HEK293 (cell line): ENCODE results near the gene TAMALIN.

Experiments used
- CTCF ChIA-PET: fragments of 350-600 bp; formaldehyde crosslinking; extraction: SDS; loops from one replicate; lab custom pipeline; 2021; ENCODE audit warnings: antibody characterized with exemption; lab: Yijun Ruan, JAX
- POLR2A ChIA-PET: fragments of 300-600 bp; formaldehyde crosslinking; extraction: SDS; loops from one replicate; lab custom pipeline; 2020; ENCODE audit warnings: antibody characterized with exemption, inconsistent platforms; lab: Yijun Ruan, JAX
- H3K27ac ChIP-seq: fragments of 200-500 bp; sonication (Bioruptor generic); 2 replicates; pipeline ENCODE4 v1.5.1; 2014; ENCODE audit warnings: low read depth, low read length, control low read depth, inconsistent platforms; ENCODE audit errors: extremely low read depth
- H3K36me3 ChIP-seq, 2 experiments: fragments of 200-500 bp in 1 of 2; sonication (Bioruptor generic) in 1 of 2; 1 replicate in 1 of 2; 2 replicates in 1 of 2; pipeline ENCODE4 v1.5.1; 2014 to 2017; ENCODE audit warnings: inconsistent platforms in 2 of 2, low read length in 2 of 2; ENCODE audit not compliant: control insufficient read depth in 2 of 2, insufficient read depth in 1 of 2
- H3K4me1 ChIP-seq: fragments of 200-500 bp; sonication (Bioruptor generic); 2 replicates; pipeline ENCODE4 v1.5.1; 2014; ENCODE audit warnings: mild to moderate bottlenecking, low read length, inconsistent platforms; ENCODE audit not compliant: control insufficient read depth, insufficient read depth
- H3K4me3 ChIP-seq: 2 replicates; pipeline ENCODE4 v1.5.1; 2011; ENCODE audit warnings: low read depth, mild to moderate bottlenecking, control low read depth, low read length, moderate library complexity
- H3K9me3 ChIP-seq: fragments of 200-500 bp; sonication (Bioruptor generic); 2 replicates; pipeline ENCODE4 v1.5.1; 2014; ENCODE audit warnings: low read depth, low read length, inconsistent platforms; ENCODE audit not compliant: control insufficient read depth, insufficient read depth
- IKZF3 ChIP-seq: fragments of 450-650 bp; IDR thresholded peaks from 2 replicates; pipeline ENCODE4 v1.5.0; 2018; ENCODE audit warnings: missing biosample characterization, mild to moderate bottlenecking, missing genetic modification characterization, moderate library complexity
- PRDM1 ChIP-seq: fragments of 450-650 bp; formaldehyde crosslinking; IDR thresholded peaks from 2 replicates; pipeline ENCODE4; 2016; ENCODE audit warnings: missing biosample characterization, missing genetic modification characterization
- SETDB1 ChIP-seq: IDR thresholded peaks from one replicate; pipeline ENCODE4 v1.6.1; 2017; ENCODE audit warnings: mild to moderate bottlenecking, low read length, moderate library complexity, mixed read lengths; ENCODE audit not compliant: insufficient read length
- SP2 ChIP-seq: fragments of 450-650 bp; formaldehyde crosslinking; IDR thresholded peaks from 2 replicates; pipeline ENCODE4 v1.5.1; 2016; ENCODE audit warnings: missing biosample characterization, missing genetic modification characterization
- TSHZ1 ChIP-seq: fragments of 450-650 bp; formaldehyde crosslinking; IDR thresholded peaks from 2 replicates; pipeline ENCODE4 v1.5.1; 2016; ENCODE audit warnings: missing biosample characterization, missing genetic modification characterization, borderline replicate concordance
- YY1 ChIP-seq: fragments of 450-650 bp; formaldehyde crosslinking; IDR thresholded peaks from 2 replicates; pipeline ENCODE4 v1.5.1; 2018; ENCODE audit warnings: missing biosample characterization, missing genetic modification characterization
- ZBTB1 ChIP-seq: fragments of 450-650 bp; formaldehyde crosslinking; IDR thresholded peaks from 2 replicates; pipeline ENCODE4 v1.5.1; 2016; ENCODE audit warnings: missing biosample characterization, missing genetic modification characterization
- ZBTB7A ChIP-seq: fragments of 450-650 bp; formaldehyde crosslinking; IDR thresholded peaks from 2 replicates; pipeline ENCODE4 v1.5.1; 2016; ENCODE audit warnings: low read depth, missing biosample characterization, missing genetic modification characterization
- ZNF324 ChIP-seq: fragments of 450-650 bp; formaldehyde crosslinking; IDR thresholded peaks from 2 replicates; pipeline ENCODE4 v1.5.1; 2016; ENCODE audit warnings: missing biosample characterization, missing genetic modification characterization
- ZNF501 ChIP-seq: fragments of 450-650 bp; formaldehyde crosslinking; IDR thresholded peaks from 2 replicates; pipeline ENCODE4 v1.5.1; 2016; ENCODE audit warnings: missing biosample characterization, missing genetic modification characterization
- ZNF596 ChIP-seq: fragments of 450-650 bp; IDR thresholded peaks from 2 replicates; pipeline ENCODE4 v1.5.0; 2018; ENCODE audit warnings: missing biosample characterization, mild to moderate bottlenecking, missing genetic modification characterization, moderate library complexity
- ZXDB ChIP-seq: fragments of 450-650 bp; formaldehyde crosslinking; IDR thresholded peaks from 2 replicates; pipeline ENCODE4 v1.5.1; 2016; ENCODE audit warnings: missing biosample characterization, missing genetic modification characterization
- TF ChIP-seq, protein P1 (sequence below): fragments of 450-650 bp; formaldehyde crosslinking; IDR thresholded peaks from 2 replicates; pipeline ENCODE4 v1.5.1; 2016; ENCODE audit warnings: missing biosample characterization, missing genetic modification characterization
- TF ChIP-seq, protein P2 (sequence below): fragments of 450-650 bp; formaldehyde crosslinking; IDR thresholded peaks from 2 replicates; pipeline ENCODE4 v1.5.1; 2016; ENCODE audit warnings: missing biosample characterization, missing genetic modification characterization
- TF ChIP-seq, protein P3 (sequence below): fragments of 450-650 bp; formaldehyde crosslinking; IDR thresholded peaks from 2 replicates; pipeline ENCODE4 v1.5.1; 2016; ENCODE audit warnings: missing biosample characterization, missing genetic modification characterization

TAMALIN gene

GRCh38 chr12:52050758-52051541, 44.2 kb downstream of the TAMALIN start, which contains the start of gene NR4A1 (continued):
- TF ChIP-seq, protein P1, sequence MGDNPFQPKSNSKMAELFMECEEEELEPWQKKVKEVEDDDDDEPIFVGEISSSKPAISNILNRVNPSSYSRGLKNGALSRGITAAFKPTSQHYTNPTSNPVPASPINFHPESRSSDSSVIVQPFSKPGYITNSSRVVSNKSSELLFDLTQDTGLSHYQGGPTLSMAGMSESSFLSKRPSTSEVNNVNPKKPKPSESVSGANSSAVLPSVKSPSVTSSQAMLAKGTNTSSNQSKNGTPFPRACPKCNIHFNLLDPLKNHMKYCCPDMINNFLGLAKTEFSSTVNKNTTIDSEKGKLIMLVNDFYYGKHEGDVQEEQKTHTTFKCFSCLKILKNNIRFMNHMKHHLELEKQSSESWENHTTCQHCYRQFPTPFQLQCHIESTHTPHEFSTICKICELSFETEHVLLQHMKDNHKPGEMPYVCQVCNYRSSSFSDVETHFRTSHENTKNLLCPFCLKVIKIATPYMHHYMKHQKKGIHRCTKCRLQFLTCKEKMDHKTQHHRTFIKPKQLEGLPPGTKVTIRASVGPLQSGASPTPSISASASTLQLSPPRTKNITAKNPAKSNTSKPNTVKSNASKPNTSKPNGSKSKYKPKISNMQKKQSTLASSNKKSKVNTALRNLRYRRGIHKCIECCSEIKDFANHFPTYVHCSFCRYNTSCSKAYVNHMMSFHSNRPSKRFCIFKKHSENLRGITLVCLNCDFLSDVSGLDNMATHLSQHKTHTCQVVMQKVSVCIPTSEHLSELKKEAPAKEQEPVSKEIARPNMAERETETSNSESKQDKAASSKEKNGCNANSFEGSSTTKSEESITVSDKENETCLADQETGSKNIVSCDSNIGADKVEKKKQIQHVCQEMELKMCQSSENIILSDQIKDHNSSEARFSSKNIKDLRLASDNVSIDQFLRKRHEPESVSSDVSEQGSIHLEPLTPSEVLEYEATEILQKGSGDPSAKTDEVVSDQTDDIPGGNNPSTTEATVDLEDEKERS, result no peak
- TF ChIP-seq ZNF596, result peak; percentile 16; the same call in 1 of the 2 replicates
- peak; percentile 78 for TF ChIP-seq IKZF3 (tag by site-specific recombination)
- TF ChIP-seq ZNF501 (tag by site-specific recombination), result peak; percentile 69; the same call in 1 of the 2 replicates
- peak; percentile 58 for TF ChIP-seq ZBTB1 (tag by site-specific recombination)
- TF ChIP-seq ZBTB7A, result peak; percentile 23; the same call in 1 of the 2 replicates
- TF ChIP-seq YY1 (tag by site-specific recombination), result 0 out of 2 replicates have a peak, but pooled peaks have one; percentile 19
- TF ChIP-seq SP2 (tag by site-specific recombination), result peak; percentile 73
- peak; percentile 76; the same call in 1 of the 2 replicates for TF ChIP-seq ZNF324
- TF ChIP-seq TSHZ1, result 0 out of 2 replicates have a peak, but pooled peaks have one; percentile 51
- TF ChIP-seq, protein P2, sequence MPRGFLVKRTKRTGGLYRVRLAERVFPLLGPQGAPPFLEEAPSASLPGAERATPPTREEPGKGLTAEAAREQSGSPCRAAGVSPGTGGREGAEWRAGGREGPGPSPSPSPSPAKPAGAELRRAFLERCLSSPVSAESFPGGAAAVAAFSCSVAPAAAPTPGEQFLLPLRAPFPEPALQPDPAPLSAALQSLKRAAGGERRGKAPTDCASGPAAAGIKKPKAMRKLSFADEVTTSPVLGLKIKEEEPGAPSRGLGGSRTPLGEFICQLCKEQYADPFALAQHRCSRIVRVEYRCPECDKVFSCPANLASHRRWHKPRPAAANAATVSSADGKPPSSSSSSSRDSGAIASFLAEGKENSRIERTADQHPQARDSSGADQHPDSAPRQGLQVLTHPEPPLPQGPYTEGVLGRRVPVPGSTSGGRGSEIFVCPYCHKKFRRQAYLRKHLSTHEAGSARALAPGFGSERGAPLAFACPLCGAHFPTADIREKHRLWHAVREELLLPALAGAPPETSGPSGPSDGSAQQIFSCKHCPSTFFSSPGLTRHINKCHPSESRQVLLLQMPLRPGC, result 0 out of 2 replicates have a peak, but pooled peaks have one; percentile 48
- no peak for TF ChIP-seq SETDB1
- TF ChIP-seq PRDM1 (tag by site-specific recombination), result no peak
- TF ChIP-seq, protein P3, sequence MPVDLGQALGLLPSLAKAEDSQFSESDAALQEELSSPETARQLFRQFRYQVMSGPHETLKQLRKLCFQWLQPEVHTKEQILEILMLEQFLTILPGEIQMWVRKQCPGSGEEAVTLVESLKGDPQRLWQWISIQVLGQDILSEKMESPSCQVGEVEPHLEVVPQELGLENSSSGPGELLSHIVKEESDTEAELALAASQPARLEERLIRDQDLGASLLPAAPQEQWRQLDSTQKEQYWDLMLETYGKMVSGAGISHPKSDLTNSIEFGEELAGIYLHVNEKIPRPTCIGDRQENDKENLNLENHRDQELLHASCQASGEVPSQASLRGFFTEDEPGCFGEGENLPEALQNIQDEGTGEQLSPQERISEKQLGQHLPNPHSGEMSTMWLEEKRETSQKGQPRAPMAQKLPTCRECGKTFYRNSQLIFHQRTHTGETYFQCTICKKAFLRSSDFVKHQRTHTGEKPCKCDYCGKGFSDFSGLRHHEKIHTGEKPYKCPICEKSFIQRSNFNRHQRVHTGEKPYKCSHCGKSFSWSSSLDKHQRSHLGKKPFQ (tag by site-specific recombination), result no peak

- no peaks in the 10 kb centered on the region for H3K9me3 ChIP-seq
- no peak overlapping the region for H3K27ac ChIP-seq
- peaks cover 0 to 27% of the 10 kb centered on the region in 2 experiments; a peak in 1 of 3 replicates for H3K36me3 ChIP-seq
- CTCF ChIA-PET, result interaction anchor here (0.7 to 1.7 kb wide), 4 partner anchors 15 to 32 kb away, joined by 3 to 11 read pairs (median 4); no protein-coding TSS in a partner anchor
- peaks cover 11% of the 10 kb centered on the region; the same call in 1 of the 2 replicates for H3K4me1 ChIP-seq
- TF ChIP-seq SP2 (tag by site-specific recombination) (peak; percentile 56; the same call in 1 of the 2 replicates), ZXDB (no peak)
- TF ChIP-seq, all 188 proteins: peak for 1
- POLR2A ChIA-PET, result no interaction called here
- no peak overlapping the region for H3K4me3 ChIP-seq
These were observed 45.9 kb downstream of the TAMALIN start for GRCh38 chr12:52052468-52053186.
